IPS-11a (cell line): ENCODE measurements around the gene MERTK.

ENCODE experiments used
- H3K4me3 ChIP-seq: one replicate; pipeline ENCODE4 v1.5.1; 2013; ENCODE audit warnings: low read depth, low read length, control low read depth

The MERTK gene

DNA sequence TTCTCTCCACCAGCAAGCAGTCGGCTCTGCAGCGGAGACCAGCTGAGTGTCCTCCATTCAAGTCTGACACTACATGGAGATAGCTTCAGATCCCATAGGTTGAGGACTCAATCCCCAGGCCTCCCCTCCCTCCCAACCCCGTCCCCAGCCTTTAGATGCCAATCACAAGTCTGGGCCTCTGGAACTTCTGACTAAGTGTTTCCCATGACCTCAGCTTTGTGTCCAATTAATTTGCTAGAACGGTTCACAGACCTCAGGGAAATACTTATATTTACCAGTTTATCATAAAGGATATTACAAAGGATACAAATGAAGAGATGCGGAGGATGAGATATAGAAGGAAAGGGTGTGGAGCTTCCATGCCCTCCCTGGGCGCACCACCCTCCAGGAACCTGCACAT, 77.4 kb downstream of the MERTK start:
- no peak overlapping the region for H3K4me3 ChIP-seq

DNA sequence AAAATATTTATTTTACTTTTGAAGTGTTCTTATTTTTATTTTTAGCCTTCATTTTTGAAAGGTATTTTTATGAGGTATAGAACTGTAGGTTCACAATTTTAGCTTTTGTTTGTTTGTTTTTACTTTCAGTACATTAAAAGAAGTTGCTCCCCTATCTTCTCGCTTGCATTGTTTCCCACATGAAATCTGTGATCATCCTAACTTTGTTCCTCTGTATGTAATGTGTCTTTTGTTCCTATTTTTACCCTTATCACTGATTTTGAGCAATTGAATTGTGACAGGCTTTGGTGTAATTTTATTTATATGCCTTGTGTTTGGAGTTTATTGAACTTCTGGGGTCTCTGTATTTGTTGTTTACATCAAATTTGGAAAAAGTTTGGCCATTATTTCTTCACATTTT, 78.8 kb downstream of the MERTK start:
- H3K4me3 ChIP-seq: no peak overlapping the region

DNA sequence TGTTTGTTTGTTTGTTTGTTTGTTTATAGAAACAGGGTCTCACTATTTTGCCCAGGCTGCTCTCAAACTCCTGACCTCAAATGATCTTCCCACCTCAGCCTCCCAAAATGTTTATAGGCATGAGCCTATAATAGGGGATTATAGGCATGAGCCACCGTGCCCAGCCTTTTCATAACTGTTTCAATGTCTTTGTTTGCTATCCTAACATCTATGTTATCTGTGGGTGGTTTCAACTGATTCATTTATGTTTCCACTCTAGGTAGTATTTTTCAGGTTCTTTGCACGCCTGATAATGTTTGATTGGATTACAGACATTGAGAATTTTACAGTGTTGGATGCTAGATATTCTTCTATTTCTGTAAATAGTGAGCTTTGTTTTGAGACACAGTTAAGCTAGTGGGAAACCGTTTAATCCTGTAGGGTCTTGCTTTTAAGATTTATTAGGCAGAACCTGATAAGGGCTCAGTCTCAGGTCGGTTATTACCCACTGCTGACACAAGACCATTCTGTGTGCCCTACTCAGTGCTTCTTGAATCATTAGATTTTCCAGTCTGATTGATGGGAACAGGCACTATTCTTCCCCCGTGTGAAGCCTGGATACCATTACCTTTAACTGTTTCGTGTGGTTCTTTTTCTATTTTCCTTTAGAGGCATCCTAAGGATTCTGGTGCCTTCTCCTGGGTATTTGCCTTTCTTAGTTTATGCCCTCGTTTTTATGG, 80.2 kb downstream of the MERTK start:
- no peak overlapping the region for H3K4me3 ChIP-seq

DNA sequence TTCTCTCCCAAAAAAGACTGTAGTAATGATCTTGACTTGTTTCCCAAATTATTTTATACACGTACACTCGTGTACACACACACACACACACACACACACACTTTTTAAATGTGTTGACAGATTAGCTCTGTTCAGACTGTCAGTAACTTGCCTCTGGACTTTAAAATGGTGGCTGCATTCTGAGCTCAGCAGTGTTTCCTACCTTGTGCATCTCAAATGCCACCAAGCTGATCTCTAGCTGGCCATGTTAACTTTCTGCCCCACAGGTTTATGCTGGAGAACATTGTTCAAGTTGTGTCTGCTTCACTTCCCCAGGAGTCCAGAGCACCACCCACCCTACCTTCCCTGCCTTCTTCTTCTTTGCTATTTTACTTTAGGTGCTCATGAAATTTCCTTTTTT, 83.3 kb downstream of the MERTK start:
- H3K4me3 ChIP-seq: no peak overlapping the region

DNA sequence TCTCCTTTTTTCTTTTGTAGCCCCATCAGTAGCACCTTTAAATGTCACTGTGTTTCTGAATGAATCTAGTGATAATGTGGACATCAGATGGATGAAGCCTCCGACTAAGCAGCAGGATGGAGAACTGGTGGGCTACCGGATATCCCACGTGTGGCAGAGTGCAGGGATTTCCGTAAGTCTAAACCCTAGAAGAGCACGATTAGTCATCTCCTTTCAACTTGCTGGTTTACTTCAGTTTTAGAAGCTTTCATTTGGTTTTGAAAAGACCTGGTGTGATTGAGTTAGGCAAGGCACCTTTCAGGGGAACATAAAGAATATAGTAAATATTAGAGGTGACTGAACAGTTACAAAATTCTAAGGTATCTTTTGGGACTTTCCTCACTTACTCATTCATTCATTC, 84.4 kb downstream of the MERTK start:
- no peak overlapping the region for H3K4me3 ChIP-seq

- H3K4me3 ChIP-seq: no peak overlapping the region
These were observed 85.2 kb downstream of the MERTK start for GRCh38 chr2:111983478-111984212.

DNA sequence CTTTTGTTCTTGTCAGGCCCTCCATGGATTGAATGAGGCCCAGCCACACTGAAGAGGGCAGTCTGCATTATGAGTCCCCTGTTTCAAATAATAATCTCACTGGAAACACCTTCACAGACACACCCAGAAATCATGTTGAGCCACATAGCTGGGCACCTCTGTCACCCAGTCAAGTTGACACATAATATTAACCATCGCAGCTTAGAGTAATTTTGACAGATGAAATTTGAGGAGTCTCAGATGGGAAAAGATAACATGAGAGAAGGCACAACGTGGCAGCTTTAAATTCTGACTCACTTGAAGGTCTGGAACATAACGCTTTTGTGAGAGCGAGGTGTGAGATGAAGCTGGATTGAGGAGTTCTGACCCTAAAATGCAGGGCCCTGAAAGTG, 85.8 kb downstream of the MERTK start:
- H3K4me3 ChIP-seq: no peak overlapping the region

- H3K4me3 ChIP-seq: no peak overlapping the region
These were observed 87.1 kb downstream of the MERTK start for GRCh38 chr2:111985514-111985913.

- no peak overlapping the region for H3K4me3 ChIP-seq
These were observed 87.9 kb downstream of the MERTK start for GRCh38 chr2:111986116-111986900.

GRCh38 chr2:111990375-111990774, 92.0 kb downstream of the MERTK start:
- H3K4me3 ChIP-seq: no peak overlapping the region

GRCh38 chr2:111990856-111991255, 92.4 kb downstream of the MERTK start:
- H3K4me3 ChIP-seq: no peak overlapping the region

GRCh38 chr2:111994042-111994441, 95.6 kb downstream of the MERTK start:
- no peak overlapping the region for H3K4me3 ChIP-seq

GRCh38 chr2:111995148-111995547, 96.7 kb downstream of the MERTK start:
- H3K4me3 ChIP-seq: no peak overlapping the region

- no peak overlapping the region for H3K4me3 ChIP-seq
These were observed 101.4 kb downstream of the MERTK start for GRCh38 chr2:111999809-112000208.

- H3K4me3 ChIP-seq: no peak overlapping the region
These were observed 102.2 kb downstream of the MERTK start for GRCh38 chr2:112000399-112001135.

- H3K4me3 ChIP-seq: no peak overlapping the region
These were observed 102.8 kb downstream of the MERTK start for GRCh38 chr2:112001136-112001715.

GRCh38 chr2:112001942-112002341, 103.5 kb downstream of the MERTK start:
- H3K4me3 ChIP-seq: no peak overlapping the region

- H3K4me3 ChIP-seq: no peak overlapping the region
These were observed 105.3 kb downstream of the MERTK start for GRCh38 chr2:112003576-112004252.

DNA sequence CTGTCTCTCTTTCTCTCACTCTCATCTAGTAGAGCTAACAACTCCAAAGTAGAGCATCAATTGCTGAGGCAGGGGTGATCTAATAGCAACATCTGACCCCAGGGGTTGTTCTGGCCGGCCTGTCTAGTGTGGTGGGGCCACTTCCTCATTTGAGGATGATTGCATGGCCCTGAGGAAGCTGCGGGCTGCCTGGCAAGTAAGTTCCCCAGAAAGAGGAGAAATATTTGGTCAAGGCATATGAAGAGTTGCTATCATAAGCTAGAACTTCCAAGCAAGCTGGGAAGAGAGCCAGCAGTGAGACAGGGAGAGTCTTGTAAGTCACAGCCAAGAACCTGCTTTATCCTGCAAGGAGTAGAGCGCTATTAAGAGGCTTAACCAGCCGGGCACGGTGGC, 105.8 kb downstream of the MERTK start:
- no peak overlapping the region for H3K4me3 ChIP-seq

DNA sequence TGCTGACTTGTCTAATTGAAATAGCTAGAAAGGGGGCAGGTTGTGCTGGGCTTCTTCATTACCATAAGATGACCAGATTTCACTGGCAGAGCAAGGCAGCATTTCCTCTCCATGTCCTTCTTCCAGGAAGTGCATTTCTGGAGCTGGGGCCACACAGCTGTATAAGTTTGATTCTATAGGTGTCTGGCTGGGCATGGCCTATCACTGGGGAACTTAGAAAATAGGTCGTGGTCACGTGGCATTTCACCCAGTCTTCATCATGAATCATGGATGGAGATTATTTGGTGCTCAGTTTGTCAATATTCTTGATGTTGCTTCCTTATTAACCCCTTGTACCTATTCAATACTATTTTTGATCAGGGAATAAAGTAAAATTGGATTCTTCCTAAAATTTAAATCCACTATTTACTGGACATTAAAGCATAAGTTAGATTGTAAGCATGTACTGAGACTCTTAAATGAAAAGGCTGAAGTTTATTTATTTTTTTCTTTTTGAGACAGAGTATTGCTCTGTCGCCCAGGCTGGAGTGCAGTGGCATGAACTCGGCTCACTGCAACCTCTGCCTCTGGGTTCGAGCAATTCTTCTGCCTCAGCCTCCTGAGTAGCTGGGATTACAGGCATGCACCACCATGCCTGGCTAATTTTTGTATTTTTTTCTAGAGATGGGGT, 107.1 kb downstream of the MERTK start:
- no peak overlapping the region for H3K4me3 ChIP-seq
